GM21381 (cell line): ENCODE measurements around the gene RNF115.
"Not testable (repeated sequence)": the region's sequence is repeated elsewhere in the genome, so short reads cannot be mapped to it uniquely, and the experiment has no call there.

ENCODE experiments used
- ATAC-seq: cut with Tn5 transposase; IDR thresholded peaks from one replicate; pipeline ENCODE4 v1.9.1; 2021; ENCODE audit warnings: mild to moderate bottlenecking, moderate library complexity; ENCODE audit not compliant: unreplicated experiment

RNF115 gene

DNA sequence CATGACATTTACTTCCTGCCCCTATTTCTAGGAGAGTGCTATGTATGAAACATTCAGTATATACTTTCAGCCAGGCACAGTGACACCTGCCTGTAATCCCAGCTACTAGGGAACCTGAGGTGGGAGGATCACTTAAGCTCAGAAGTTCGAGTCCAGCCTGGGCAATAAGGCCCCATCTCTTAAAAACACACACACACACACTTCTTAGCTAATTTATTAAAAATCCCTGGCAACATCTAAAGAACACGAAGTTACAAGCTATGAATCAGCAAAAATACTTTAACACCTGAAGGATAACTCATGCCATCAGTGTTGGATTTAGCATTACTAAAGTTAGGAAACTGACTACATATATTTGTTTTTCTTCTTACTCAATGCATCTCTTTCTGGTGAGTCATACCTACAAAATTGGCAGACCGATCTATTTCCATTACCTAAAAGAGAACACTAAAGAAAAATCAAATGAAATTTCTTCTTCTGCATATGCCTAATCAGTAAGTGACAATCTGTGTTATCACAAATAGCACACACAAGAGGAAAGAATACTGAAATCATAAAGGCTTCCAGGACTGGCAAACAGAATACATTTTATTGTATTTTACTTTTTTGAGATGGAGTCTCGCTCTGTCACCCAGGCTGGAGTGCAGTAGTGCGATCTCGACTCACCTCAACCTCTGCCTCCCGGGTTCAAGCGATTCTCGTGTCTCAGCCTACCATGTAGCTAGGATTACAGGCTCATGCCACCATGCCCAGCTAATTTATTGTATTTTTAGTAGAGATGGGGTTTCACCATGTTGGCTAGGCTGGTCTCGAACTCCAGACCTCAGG lies 41.4 kb downstream of the RNF115 start:
- no peak for ATAC-seq

DNA sequence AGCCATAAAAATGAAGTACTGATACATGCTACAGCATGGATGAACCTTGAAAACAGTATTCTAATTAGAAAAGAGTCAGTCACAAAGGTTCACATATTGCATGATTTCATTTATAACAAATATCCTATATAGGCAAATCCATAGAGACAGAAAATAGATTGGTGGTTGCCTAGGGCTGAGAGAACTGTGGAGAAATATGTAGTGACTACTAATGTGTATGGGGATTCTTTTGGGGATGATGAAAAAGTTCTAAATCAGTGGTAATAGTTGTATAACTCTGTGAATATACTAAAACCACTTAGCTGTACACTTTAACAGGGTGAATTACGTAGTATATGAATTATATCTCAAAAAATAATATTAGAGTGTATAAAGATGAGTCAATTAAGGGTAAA lies 45.8 kb downstream of the RNF115 start:
- no peak for ATAC-seq

DNA sequence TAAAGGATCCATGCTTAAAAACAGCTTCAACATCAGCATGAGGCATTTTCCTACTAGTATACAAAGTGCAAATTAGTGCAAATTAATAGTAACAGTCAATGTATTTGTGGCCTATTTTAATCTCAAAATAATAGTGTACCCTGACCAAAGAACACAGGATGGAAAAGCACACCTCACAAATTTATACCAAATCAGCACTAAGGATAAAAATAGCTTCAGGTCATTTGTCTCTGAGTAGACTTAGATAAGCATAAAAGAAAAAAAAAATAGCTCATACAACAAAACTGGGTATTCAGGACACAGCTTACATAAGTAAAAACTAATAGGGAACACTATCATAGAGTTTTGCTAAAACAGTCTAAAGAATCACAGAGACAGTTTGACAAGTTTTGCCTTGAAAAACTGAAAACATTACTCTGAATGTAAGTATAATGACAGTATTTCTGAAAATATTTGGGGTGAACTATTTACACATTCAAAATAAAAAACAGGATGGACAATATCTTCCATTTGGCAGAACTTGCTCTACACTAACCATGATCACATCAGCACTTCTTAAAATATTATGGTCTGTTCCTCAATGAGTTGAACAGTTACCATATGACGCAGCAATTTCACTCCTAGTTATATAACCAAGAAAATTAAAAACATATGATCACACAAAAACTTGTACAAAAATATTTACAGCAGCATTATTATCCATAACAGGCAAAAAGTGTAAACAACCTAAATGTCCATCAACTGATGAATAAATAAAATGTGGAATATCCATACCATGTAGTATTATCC lies 46.3 kb downstream of the RNF115 start:
- no peak for ATAC-seq

GRCh38 chr1:145773423-145773822 lies 50.5 kb downstream of the RNF115 start:
- ATAC-seq: no peak

DNA sequence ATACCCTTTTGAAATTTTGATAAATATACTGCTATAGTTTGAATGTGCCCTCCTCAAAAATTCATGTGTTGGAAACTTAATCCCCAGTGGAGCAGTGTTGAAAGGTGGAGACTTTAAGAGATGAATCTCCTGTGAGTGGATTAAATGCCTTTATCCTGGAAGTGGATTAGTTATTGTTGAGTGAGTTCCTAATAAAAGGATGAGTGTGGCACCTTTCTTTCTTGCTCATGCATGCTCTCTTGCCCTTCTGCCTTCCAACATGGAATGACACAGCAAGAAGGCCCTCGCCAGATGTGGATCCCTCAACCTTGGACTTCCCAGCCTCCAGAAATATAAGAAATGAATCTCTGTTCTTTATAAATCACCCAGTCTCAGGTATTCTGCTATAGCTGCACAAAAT lies 52.8 kb downstream of the RNF115 start:
- ATAC-seq: no peak

- ATAC-seq: not testable (repeated sequence)
These were observed 55.9 kb downstream of the RNF115 start for GRCh38 chr1:145768004-145768403.

DNA sequence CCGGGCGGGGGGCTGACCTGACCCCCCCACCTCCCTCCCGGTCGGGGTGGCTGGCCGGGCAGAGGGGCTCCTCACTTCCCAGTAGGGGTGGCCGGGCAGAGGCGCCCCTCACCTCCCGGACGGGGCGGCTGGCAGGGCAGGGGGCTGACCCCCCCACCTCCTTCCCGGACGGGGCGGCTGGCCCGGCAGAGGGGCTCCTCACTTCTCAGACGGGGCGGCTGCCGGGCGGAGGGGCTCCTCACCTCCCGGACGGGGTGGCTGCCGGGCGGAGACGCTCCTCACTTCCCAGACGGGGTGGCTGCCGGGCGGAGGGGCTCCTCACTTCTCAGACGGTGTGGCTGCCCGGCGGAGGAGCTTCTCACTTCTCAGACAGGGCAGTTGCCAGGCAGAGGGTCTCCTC lies 57.0 kb downstream of the RNF115 start:
- ATAC-seq: not testable (repeated sequence)

GRCh38 chr1:145765585-145766360 lies 58.1 kb downstream of the RNF115 start:
- ATAC-seq: not testable (repeated sequence)

DNA sequence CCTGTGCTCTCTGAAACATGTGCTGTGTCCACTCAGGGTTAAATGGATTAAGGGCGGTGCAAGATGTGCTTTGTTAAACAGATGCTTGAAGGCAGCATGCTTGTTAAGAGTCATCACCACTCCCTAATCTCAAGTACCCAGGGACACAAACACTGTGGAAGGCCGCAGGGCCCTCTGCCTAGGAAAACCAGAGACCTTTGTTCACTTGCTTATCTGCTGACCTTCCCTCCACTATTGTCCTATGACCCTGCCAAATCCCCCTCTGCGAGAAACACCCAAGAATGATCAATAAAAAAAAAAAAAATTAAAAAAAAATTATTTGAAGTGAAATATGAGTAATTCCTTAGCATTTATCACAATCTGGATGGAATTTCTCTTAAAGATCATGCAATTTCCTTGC lies 58.8 kb downstream of the RNF115 start:
- not testable (repeated sequence) for ATAC-seq

GRCh38 chr1:145764231-145764940 lies 59.5 kb downstream of the RNF115 start:
- ATAC-seq: not testable (repeated sequence)

DNA sequence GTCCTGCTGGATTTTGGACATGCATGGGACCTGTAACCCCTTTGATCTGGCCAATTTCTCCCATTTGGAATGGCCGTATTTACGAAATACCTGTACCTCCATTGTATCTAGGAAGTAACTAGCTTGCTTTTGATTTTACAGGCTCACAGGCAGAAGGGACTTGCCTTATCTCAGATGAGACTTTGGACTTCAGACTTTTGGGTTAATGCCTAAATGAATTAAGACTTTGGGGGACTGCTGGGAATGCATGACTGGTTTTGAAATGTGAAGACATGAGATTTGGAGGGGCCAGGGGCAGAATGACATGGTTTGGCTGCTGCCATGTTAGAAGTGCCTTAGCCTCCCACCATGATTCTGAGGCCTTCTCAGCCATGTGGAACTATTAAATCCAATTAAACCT lies 61.9 kb downstream of the RNF115 start:
- not testable (repeated sequence) for ATAC-seq

DNA sequence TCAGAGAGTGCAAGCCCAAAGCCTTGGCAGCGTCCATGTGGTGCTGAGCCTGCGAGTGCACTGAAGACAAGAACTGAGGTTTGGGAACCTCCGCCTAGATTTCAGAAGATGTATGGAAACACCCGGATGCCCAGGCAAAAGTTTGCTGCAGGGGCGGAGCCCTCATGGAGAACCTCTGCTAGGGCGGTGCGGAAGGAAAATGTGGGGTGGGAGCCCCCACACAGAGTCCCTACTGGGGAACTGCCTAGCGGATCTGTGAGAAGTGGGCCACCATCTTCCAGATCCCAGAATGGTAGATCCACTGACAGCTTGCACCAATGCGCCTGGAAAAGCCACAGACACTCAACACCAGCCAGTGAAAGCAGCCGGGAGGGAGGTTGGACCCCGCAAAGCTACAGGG lies 62.4 kb downstream of the RNF115 start:
- ATAC-seq: not testable (repeated sequence)

DNA sequence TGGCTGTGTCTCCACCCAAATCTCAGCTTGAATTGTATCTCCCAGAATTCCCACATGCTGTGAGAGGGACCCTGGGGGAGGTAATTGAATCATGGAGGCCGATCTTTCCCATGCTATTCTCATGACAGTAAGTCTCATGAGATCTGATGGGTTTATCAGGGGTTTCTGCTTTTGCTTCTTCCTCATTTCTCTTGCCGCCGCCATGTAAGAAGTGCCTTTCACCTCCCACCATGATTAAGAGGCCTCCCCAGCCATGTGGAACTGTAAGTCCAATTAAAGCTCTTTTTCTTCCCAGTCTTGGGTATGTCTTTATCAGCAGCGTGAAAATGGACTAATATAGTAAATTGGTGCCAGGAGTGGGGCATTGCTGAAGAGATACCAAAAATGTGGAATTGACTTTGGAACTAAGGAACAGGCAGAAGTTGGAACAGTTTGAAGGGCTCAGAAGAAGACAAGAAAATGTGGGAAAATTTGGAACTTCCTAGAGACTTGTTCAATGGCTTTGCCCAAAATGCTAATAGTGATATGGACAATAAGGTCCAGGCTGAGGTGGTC lies 63.4 kb downstream of the RNF115 start:
- ATAC-seq: not testable (repeated sequence)

- ATAC-seq: no peak
These were observed 64.2 kb downstream of the RNF115 start for GRCh38 chr1:145759721-145760120.

- no peak for ATAC-seq
These were observed 65.3 kb downstream of the RNF115 start for GRCh38 chr1:145758575-145758974.

DNA sequence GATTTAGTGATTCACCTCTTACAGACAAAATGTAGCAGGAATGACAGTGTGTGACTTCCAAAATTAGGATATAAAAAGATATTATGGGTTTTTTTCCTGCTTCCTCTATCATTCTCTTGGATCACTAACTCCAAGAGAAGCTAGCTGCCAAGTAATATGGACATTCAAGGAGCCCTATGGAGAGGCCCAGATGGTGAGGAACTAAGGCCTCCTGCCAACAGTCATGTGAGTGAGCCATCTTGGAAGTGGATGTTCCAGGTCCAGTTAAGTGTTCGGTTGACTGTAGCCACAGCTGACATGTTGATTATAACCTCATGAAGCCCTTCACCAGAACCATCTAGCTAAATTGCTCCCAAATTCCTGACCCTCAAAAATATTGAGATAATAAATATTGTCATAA lies 65.8 kb downstream of the RNF115 start:
- no peak for ATAC-seq

GRCh38 chr1:145757420-145757819 lies 66.5 kb downstream of the RNF115 start:
- ATAC-seq: no peak

- ATAC-seq: no peak
These were observed 72.3 kb downstream of the RNF115 start for GRCh38 chr1:145751491-145752037.

DNA sequence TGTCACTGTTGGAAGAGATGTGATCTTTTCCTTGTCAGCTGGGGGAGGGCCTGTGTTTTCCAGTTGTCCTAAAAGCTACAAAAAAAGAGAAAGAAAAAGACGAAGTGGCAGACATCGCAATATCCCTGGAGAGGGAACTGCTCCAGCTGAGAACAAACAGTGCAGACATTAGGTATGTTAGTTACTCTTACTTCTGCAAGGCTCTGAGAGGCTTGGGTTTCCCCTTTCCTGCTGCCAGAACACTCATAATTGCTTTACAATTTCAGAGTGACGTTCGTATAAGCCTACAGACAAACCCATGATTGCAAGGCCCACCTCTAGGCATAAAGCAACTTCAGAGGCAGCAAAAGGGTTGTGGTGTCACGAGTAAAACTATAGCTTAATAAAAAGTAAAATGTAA lies 73.5 kb downstream of the RNF115 start:
- no peak for ATAC-seq
